Measurements from ENCODE around the gene MKLN1. TPM values are rescaled to one million over a fixed set of nuclear protein-coding genes. Genes with fewer than 3 reads are reported as not detected.

Gene MKLN1
- total RNA-seq, 1 experiment from 2014 or later = 34.3 TPM

DNA sequence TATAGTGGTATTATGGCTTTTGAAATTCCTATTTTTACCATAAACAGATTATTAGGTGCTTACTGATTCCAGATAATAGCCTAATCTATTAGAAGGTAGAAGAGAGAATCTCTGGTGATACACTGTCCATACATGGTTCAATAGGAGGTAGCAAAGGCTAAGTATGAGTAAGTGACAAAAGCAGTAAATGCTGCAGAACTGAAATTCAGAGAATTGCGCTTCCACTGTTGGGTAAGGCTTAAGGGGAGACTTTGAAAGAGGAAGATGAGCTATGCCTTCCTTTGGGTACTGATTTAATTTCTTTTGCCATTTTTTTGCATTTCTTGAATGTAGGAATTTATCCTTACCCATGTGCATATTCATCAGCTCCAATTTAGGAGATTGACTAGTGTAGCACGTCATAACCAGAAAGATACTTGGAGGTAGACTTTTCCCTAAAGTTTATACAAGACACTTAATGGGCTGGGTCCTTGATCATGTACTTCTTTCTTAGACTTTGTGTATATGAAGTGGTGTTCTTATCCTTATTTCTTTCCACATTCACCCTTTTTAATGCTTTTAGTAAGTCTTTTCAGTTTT lies 15.3 kb downstream of the MKLN1 start:
- Histone ChIP-seq H3K14ac (ENCODE audit: insufficient read depth, low read length) (no peak overlapping the region), H4K20me1 (ENCODE audit: control insufficient read depth, insufficient read depth, insufficient read length) (no peaks in the 10 kb centered on the region), H2AK5ac (ENCODE audit: insufficient read length, low read length) (no peak overlapping the region), H4K8ac (replicated peaks; ENCODE audit: insufficient read length, low read depth, low read length) (no peak overlapping the region), H3K23ac (ENCODE audit: insufficient read length, low read depth, low read length) (no peak overlapping the region), H3K79me2 (ENCODE audit: insufficient read depth, low read length) (peaks cover 20% of the 10 kb centered on the region; the same call in 1 of the 2 replicates), H2AFZ (ENCODE audit: low read length) (no peak overlapping the region), H4K5ac (ENCODE audit: insufficient read length, low read depth, low read length) (no peak overlapping the region), H2BK20ac (ENCODE audit: low read depth, low read length, poor library complexity, severe bottlenecking) (no peak overlapping the region), H3K4me2 (ENCODE audit: insufficient read depth, insufficient read length, low read length) (no peak overlapping the region), H4K91ac (ENCODE audit: insufficient read length, low read depth, low read length) (no peak overlapping the region), H3T11ph (ENCODE audit: low read length) (no peak overlapping the region), H3K27ac (ENCODE audit: insufficient read length, low read depth, low read length) (no peak overlapping the region), H3K9ac (ENCODE audit: extremely low read depth, insufficient read length, low read length) (no peak overlapping the region), H2BK15ac (ENCODE audit: low read depth, low read length) (no peak overlapping the region), H3K4me1 (ENCODE audit: insufficient read depth, low read length) (peaks cover 6% of the 10 kb centered on the region), H3K79me1 (ENCODE audit: insufficient read depth, low read depth, low read length, poor library complexity, severe bottlenecking) (peaks cover 10% of the 10 kb centered on the region), H3K4ac (ENCODE audit: low read depth, low read length) (no peak overlapping the region), H3K27me3 (ENCODE audit: insufficient read depth, low read length) (no peaks in the 10 kb centered on the region), H2BK12ac (ENCODE audit: insufficient read length, low read depth, low read length) (no peak overlapping the region), H3K56ac (ENCODE audit: insufficient read length, low read depth, low read length) (no peak overlapping the region), H2BK120ac (ENCODE audit: low read depth, low read length, poor library complexity, severe bottlenecking) (no peak overlapping the region), H3K9me3 (ENCODE audit: control insufficient read depth, low read depth, low read length) (no peaks in the 10 kb centered on the region), H3K23me2 (ENCODE audit: insufficient read length, low read depth, low read length, poor library complexity, severe bottlenecking) (no peaks in the 10 kb centered on the region), H2BK5ac (ENCODE audit: insufficient read length, low read length) (no peak overlapping the region), H3K18ac (ENCODE audit: insufficient read length, low read depth, low read length) (no peak overlapping the region)
- DNase-seq = no peak
- Mint-ChIP-seq H3K4me1 (peaks cover 21 to 30% of the 10 kb centered on the region in 2 experiments), H3K4me3 (no peak overlapping the region), H3K27me3 (ENCODE audit: low read depth) (no peaks in the 10 kb centered on the region), H3K27ac (no peak overlapping the region), H3K9me3 (peaks cover 0 to 3% of the 10 kb centered on the region in 2 experiments; a peak in 1 of 5 replicates), H3K36me3 (ENCODE audit: insufficient read depth in 1 of 3, low read depth in 3 of 3) (peaks cover 0 to 18% (median 8%) of the 10 kb centered on the region in 3 experiments; a peak in 5 of 7 replicates)
- TF ChIP-seq, protein P1, sequence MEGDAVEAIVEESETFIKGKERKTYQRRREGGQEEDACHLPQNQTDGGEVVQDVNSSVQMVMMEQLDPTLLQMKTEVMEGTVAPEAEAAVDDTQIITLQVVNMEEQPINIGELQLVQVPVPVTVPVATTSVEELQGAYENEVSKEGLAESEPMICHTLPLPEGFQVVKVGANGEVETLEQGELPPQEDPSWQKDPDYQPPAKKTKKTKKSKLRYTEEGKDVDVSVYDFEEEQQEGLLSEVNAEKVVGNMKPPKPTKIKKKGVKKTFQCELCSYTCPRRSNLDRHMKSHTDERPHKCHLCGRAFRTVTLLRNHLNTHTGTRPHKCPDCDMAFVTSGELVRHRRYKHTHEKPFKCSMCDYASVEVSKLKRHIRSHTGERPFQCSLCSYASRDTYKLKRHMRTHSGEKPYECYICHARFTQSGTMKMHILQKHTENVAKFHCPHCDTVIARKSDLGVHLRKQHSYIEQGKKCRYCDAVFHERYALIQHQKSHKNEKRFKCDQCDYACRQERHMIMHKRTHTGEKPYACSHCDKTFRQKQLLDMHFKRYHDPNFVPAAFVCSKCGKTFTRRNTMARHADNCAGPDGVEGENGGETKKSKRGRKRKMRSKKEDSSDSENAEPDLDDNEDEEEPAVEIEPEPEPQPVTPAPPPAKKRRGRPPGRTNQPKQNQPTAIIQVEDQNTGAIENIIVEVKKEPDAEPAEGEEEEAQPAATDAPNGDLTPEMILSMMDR (conservative IDR thresholded peaks at IDR 0.05) = no peak
- no CpG with 5 or more reads among the region's 2 CpGs for WGBS (ENCODE audit: extremely low coverage, insufficient read length, low lambda C conversion rate)
